ENCODE measurements around the gene FALEC.

The FALEC gene

DNA sequence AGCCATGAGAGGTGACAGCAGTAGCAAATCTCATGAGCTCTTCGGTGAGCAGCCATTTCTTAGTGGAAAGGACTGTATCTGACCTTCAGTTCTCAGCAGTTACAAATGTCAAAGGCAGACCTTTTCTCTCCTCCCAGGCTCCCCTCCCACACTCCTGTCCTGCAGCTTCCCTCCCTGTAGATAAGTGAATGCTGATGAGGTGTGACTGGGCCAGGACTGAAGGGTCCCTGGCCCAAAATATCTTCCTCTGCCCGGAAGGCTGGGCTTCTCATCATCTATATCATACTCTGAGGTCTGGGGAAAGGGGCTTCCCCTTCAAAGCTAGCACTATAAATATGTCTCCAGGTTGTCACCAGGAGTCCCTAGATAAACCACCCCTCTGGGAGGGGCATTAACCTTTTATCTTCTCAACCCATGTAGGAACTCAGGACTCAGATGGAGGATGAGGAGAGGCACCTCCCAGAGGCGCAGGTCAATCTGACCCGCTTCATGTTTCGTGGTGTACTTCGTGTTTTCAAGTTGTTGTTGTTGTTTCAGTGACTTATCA is 30.0 kb downstream of the FALEC start:
- no peak for DNase-seq (ENCODE audit: low read depth in 2 of 2)

GRCh38 chr1:150546294-150546937 is 30.9 kb downstream of the FALEC start:
- no peak for DNase-seq (ENCODE audit: low read depth in 2 of 2)

DNA sequence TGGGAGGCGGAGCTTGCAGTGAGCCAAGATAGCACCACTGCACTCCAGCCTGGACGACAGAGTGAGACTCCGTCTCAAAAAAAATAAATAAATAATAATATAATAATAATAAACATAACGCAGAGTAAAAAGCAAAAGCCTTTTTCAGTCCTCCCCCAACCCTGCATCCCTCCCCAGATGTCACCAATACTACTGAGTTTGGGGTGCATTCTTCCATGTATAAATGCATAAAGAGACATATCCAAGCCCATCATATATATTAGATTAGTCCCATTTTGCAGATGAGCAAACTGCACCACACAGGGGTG is 32.7 kb downstream of the FALEC start:
- DNase-seq (ENCODE audit: low read depth in 2 of 2), result no peak

DNA sequence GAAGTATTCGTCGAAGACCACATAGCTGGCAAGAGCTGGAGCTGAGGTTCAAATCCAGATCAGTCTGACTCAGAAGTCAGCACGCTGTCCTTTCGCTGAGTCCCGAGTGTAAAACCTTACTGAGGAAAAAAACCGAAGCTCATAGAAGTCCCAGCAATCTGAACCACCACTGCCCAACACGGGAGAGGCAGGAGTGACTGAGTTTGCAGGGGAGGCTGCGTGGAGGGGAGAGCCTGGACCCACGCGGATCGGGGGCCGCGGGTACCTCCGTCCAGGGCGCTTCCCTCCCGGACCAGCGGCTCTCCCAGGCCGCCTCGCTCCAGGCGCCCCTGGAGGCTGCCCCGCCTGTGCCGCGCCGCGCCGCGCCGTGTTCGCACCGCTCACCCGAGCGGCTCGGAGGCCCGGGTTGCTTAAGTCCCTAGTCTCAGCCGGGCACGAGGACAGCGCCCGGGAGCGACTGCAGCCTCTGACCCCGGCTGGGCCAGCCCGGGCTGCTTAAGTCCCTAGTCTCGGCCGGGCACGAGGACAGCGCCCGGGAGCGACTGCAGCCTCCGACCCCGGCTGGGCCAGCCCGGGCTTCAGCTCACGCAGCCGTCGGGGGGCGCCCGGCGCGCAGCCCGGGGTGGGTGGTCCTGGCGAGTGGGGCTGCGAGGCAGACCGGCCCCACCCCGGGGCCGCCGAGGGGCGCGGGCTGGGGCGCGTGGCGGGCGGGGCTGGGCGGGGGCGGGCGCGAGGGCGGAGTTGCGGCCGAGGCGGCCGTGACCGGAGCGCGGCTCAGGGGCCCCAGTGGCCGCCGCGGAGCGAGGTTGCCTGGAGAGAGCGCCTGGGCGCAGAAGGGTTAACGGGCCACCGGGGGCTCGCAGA is 33.3 kb downstream of the FALEC start, which contains the start of gene ADAMTSL4:
Gene ADAMTSL4 (plus strand): TSS at position 777 of the 864 bp plus-strand sequence. CDS start 2,881 bp downstream, outside the sequence.
- DNase-seq (ENCODE audit: low read depth in 2 of 2), result no peak

- DNase-seq (ENCODE audit: low read depth in 2 of 2), result no peak
Measured at GRCh38 chr1:150549496-150550221, 34.1 kb downstream of the FALEC start.

- DNase-seq (ENCODE audit: low read depth in 2 of 2), result no peak
Measured at GRCh38 chr1:150550222-150551050, 34.9 kb downstream of the FALEC start.

DNA sequence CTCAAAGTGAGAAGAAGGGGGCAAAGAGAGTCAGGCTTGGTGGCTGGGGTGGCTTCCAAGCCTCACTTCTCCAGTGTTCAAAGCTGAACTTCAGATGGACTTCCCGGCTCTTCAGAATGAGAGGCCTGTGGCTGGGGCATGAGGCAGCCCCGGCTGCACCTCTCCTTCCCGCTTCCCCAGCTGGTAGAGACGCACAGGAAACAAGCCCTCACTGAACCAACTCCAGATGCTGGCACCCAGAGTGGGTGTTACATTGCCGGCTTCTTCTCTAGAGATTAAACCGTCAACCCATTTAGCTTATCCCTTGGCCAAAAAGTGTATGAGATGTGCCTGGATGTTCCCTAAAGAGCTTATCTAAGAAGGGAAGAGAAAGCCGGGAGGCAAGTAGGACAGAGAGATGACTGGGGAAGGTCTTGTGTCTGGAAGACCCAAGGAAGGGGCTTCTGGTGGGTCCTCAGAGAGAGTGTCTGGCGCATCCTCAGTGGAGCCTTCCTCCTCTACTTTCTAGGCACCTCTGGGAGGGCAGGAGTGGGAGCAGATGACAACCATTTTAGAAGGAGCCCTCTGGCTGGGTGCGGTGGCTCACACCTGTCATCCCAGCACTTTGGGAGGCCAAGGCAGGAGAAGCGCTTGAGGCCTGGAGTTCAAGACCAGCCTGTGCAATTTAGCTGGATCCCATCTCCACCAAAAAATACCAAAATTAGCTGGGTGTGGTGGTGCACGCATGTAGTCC is 35.7 kb downstream of the FALEC start:
- DNase-seq (ENCODE audit: low read depth in 2 of 2), result no peak

DNA sequence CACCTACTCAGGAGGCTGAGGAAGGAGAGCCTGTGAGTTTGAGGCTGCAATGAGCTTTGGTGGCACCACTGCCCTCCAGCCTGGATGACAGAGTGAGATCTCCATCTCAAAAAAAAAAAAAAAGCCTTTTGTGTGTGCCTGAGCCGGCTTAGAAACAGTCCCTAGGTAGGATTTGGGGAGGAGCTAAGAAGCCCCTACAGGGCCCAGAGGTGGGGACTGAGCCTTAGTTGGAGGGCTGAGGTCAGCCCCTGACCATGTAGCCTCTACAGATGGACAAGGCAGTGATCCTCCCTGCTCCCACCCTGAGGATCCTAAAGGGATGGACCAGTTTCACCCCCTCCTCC is 36.2 kb downstream of the FALEC start:
- DNase-seq (ENCODE audit: low read depth in 2 of 2), result no peak

DNA sequence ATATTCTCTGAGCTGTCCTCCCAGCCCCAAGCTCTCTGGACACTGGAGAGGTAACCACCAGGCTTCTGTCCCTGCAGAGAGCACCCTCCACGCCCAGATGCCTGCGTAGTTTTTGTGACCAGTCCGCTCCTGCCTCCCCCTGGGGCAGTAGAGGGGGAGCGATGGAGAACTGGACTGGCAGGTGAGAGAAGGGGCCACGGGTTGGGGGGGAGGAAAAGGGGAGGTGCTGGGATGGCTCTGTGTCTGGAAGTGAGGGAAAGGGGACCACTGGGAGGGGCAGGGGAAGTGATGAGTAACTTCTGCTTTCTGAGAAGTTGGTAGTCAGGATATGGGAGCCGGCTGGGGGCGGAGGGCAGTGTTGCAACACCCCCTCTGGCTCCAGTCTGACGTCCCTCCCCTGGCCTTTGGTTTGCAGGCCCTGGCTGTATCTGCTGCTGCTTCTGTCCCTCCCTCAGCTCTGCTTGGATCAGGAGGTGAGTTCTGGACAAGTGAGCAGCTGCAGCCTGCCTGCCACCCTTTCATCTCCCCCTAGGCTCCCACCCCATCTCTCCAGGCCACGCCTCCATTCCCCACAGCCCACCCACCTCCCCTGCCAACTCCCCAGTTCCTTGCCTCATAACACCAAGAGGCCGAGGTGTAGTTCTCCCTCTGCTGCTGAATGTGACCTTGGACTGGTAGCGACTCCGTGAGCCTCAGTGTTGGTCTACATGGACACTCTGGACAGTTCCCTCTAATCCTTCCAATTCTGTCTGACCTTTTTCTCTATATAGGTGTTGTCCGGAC is 36.8 kb downstream of the FALEC start:
- no peak for DNase-seq (ENCODE audit: low read depth in 2 of 2)

DNA sequence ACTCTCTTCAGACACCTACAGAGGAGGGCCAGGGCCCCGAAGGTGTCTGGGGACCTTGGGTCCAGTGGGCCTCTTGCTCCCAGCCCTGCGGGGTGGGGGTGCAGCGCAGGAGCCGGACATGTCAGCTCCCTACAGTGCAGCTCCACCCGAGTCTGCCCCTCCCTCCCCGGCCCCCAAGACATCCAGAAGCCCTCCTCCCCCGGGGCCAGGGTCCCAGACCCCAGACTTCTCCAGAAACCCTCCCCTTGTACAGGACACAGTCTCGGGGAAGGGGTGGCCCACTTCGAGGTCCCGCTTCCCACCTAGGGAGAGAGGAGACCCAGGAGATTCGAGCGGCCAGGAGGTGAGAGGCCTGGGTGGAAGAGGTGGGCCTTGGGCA is 37.3 kb downstream of the FALEC start:
- no peak for DNase-seq (ENCODE audit: low read depth in 2 of 2)

DNA sequence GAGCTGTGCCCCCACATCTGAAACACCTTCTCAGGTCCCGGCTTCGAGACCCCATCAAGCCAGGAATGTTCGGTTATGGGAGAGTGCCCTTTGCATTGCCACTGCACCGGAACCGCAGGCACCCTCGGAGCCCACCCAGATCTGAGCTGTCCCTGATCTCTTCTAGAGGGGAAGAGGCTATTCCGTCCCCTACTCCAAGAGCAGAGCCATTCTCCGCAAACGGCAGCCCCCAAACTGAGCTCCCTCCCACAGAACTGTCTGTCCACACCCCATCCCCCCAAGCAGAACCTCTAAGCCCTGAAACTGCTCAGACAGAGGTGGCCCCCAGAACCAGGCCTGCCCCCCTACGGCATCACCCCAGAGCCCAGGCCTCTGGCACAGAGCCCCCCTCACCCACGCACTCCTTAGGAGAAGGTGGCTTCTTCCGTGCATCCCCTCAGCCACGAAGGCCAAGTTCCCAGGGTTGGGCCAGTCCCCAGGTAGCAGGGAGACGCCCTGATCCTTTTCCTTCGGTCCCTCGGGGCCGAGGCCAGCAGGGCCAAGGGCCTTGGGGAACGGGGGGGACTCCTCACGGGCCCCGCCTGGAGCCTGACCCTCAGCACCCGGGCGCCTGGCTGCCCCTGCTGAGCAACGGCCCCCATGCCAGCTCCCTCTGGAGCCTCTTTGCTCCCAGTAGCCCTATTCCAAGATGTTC is 38.0 kb downstream of the FALEC start:
- no peak for DNase-seq (ENCODE audit: low read depth in 2 of 2)

- DNase-seq (ENCODE audit: low read depth in 2 of 2), result no peak
Measured at GRCh38 chr1:150554086-150554452, 38.5 kb downstream of the FALEC start.

DNA sequence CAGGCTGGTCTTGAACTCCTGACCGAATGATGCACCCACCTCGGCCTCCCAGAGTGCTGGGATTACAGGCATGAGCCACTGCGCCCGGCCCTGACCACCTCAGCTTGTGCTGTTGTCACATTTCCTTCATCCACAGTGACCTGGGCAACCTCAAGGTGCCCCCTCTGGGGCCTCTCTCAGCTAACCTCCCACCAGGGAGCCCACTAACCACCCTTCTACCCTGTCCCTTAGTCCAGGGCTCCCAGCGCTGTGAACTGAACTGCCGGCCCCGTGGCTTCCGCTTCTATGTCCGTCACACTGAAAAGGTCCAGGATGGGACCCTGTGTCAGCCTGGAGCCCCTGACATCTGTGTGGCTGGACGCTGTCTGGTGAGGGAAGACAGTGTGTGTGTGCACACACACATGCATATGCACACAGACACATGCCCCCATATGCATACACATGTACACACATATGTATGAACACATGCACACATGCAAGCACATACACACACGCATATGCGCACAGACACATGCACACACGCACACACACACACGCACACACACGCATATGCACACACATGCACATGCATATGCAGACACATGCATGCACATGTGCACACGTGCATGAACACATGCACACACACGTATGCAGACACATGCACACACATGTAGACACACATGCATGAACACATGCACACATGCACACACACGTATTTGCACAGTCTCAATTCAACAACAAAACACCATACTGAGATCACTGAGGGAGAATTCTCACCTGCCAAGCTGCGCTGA is 39.8 kb downstream of the FALEC start:
- no peak for DNase-seq (ENCODE audit: low read depth in 2 of 2)

GRCh38 chr1:150555971-150556865 is 40.7 kb downstream of the FALEC start:
- no peak for DNase-seq (ENCODE audit: low read depth in 2 of 2)

DNA sequence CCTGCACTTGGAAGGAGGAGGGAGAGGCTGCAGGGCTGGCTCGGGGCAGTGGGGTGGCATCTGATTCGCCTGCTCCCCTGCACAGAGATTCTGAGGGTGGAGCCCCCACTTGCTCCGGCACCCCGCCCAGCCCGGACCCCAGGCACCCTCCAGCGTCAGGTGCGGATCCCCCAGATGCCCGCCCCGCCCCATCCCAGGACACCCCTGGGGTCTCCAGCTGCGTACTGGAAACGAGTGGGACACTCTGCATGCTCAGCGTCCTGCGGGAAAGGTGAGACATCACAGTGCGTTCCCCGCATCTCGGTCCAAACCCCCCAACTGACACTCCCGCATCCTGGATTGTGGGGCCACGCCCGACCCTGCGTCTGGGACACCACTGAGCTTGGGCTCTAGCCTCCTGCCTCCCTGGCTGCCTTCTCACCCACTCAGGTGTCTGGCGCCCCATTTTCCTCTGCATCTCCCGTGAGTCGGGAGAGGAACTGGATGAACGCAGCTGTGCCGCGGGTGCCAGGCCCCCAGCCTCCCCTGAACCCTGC is 41.6 kb downstream of the FALEC start:
- no peak for DNase-seq (ENCODE audit: low read depth in 2 of 2)

GRCh38 chr1:150557813-150558212 is 42.3 kb downstream of the FALEC start:
- DNase-seq (ENCODE audit: low read depth in 2 of 2), result no peak

GRCh38 chr1:150558303-150558704 is 42.8 kb downstream of the FALEC start:
- no peak for DNase-seq (ENCODE audit: low read depth in 2 of 2)
